ENCODE measurements around the gene MUC22. TPM values are rescaled to one million over a fixed set of nuclear protein-coding genes. Genes with fewer than 3 reads are reported as not detected.

MUC22 gene
- polyA plus RNA-seq, 1 donor: not detected

- no peak for DNase-seq
These were observed 71.6 kb downstream of the MUC22 start for GRCh38 chr6:31081872-31082271.

DNA sequence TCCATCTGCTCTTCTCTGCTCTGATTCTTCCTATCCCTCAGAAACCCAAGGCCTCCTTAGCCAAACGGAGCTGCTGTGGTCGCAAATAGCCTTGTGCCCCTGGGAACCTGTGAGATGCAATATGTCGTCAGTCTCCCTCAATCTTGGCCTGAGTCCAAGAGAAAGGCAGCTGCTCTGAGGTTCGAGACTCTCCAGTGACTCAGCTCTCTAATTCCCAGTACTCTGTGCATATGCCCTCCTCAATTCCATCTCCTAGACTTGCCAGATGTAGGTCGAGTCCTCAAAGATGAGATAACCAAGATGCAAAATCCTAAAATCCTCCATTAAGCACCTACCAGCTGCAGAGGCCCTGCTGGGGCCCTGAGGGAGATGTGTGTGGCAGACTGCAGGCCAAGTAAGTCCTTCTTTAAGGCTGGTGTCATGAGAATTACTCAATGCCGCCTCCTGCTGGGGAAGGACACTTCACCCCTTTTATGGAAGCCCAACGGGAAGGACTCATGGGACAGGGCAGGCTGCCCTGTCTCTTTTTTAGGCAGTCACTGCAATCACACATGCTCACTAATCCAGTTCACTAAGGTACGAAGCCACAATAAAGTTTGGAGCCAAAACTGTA lies 73.6 kb downstream of the MUC22 start:
- DNase-seq: no peak

Other genes starting within 250 kb of the MUC22 start
- gene DDR1, start 126.0 kb upstream of the MUC22 start, polyA plus RNA-seq (ENCODE audit: insufficient read length): 86.4 TPM
- 19.9 TPM for gene GTF2H4, start 102.3 kb upstream of the MUC22 start, polyA plus RNA-seq (ENCODE audit: insufficient read length)
- 37.2 TPM for gene VARS2, start 96.2 kb upstream of the MUC22 start, polyA plus RNA-seq (ENCODE audit: insufficient read length)
- gene SFTA2, start 78.3 kb upstream of the MUC22 start, polyA plus RNA-seq (ENCODE audit: insufficient read length): not detected
- not detected for gene MUCL3, start 69.5 kb upstream of the MUC22 start, polyA plus RNA-seq (ENCODE audit: insufficient read length)
- not detected for gene MUC21, start 26.8 kb upstream of the MUC22 start, polyA plus RNA-seq (ENCODE audit: insufficient read length)
- gene C6orf15, start 102.1 kb downstream of the MUC22 start, polyA plus RNA-seq (ENCODE audit: insufficient read length): not detected
- 0.85 TPM for gene PSORS1C1, start 104.3 kb downstream of the MUC22 start, polyA plus RNA-seq (ENCODE audit: insufficient read length)
- not detected for gene CDSN, start 110.0 kb downstream of the MUC22 start, polyA plus RNA-seq (ENCODE audit: insufficient read length)
- gene PSORS1C2, start 128.6 kb downstream of the MUC22 start, polyA plus RNA-seq (ENCODE audit: insufficient read length): not detected
- gene CCHCR1, start 147.3 kb downstream of the MUC22 start, polyA plus RNA-seq (ENCODE audit: insufficient read length): 14.5 TPM
- 10.0 TPM for gene TCF19, start 148.1 kb downstream of the MUC22 start, polyA plus RNA-seq (ENCODE audit: insufficient read length)
- 0.85 TPM for gene POU5F1, start 160.2 kb downstream of the MUC22 start, polyA plus RNA-seq (ENCODE audit: insufficient read length)

All from hindlimb muscle (tissue), 1 donor.